Stimulated activated naive CD4-positive, alpha-beta T cell (primary cell): ENCODE results near the gene ARHGEF16.

Experiments
- DNase-seq, 6 experiments: peaks; one replicate each; lab custom pipeline; 2025; lab: John Stamatoyannopoulos, UW

ARHGEF16 gene

GRCh38 chr1:3482378-3482849, 27.9 kb downstream of the ARHGEF16 start:
- no peak for DNase-seq

- no peak for DNase-seq
Observed at GRCh38 chr1:3483380-3483779, 28.9 kb downstream of the ARHGEF16 start.

GRCh38 chr1:3483801-3484444, 29.5 kb downstream of the ARHGEF16 start:
- peak in 5 of 6 experiments; percentile 8 to 32 (median 22) for DNase-seq

GRCh38 chr1:3485016-3485415, 30.6 kb downstream of the ARHGEF16 start:
- DNase-seq, result no peak

GRCh38 chr1:3488432-3488831, 34.0 kb downstream of the ARHGEF16 start:
- DNase-seq, result no peak

GRCh38 chr1:3490046-3490745, 35.7 kb downstream of the ARHGEF16 start:
- DNase-seq, result no peak

- DNase-seq, result peak; percentile 67 to 87 (median 81)
Observed at GRCh38 chr1:3491291-3492246, 37.1 kb downstream of the ARHGEF16 start.

- no peak for DNase-seq
Observed at GRCh38 chr1:3492545-3493246, 38.2 kb downstream of the ARHGEF16 start.

- DNase-seq, result no peak
Observed at GRCh38 chr1:3494321-3495308, 40.1 kb downstream of the ARHGEF16 start.

GRCh38 chr1:3495776-3496745, 41.6 kb downstream of the ARHGEF16 start:
- DNase-seq, result no peak

GRCh38 chr1:3496916-3497315, 42.5 kb downstream of the ARHGEF16 start:
- DNase-seq, result no peak

- DNase-seq, result no peak
Observed at GRCh38 chr1:3497521-3497920, 43.1 kb downstream of the ARHGEF16 start.

GRCh38 chr1:3498246-3498930, 43.9 kb downstream of the ARHGEF16 start:
- no peak for DNase-seq

- DNase-seq, result no peak
Observed at GRCh38 chr1:3498986-3499385, 44.5 kb downstream of the ARHGEF16 start.

GRCh38 chr1:3499611-3500010, 45.1 kb downstream of the ARHGEF16 start:
- no peak for DNase-seq

GRCh38 chr1:3500265-3500835, 45.9 kb downstream of the ARHGEF16 start:
- no peak for DNase-seq

GRCh38 chr1:3501437-3501836, 47.0 kb downstream of the ARHGEF16 start:
- DNase-seq, result no peak
